CD4-positive, alpha-beta T cell (primary cell): ENCODE data around the gene NTN1. TPM values are rescaled to one million over a fixed set of nuclear protein-coding genes. Genes with fewer than 3 reads are reported as not detected.

Experiments
- ATAC-seq: fragments of 200-7000 bp; cut with Tn5 transposase; one replicate; pipeline ENCODE4 v1.10.0; 2022; ENCODE audit warnings: mild to moderate bottlenecking; ENCODE audit not compliant: poor library complexity
- CTCF ChIA-PET: fragments of 350-600 bp; sonication (Branson Sonifier 250); formaldehyde crosslinking; loops from one replicate; lab custom pipeline; 2021; ENCODE audit warnings: antibody characterized with exemption, inconsistent platforms; lab: Charles Lee
- POLR2A ChIA-PET: fragments of 350-600 bp; sonication (Branson Sonifier 250); formaldehyde crosslinking; loops from one replicate; lab custom pipeline; 2021; ENCODE audit warnings: antibody characterized with exemption, inconsistent platforms; lab: Charles Lee
- DNase-seq, 14 experiments: peaks; one replicate each; pipeline ENCODE4 v3.0.0-alpha.2; 2013 to 2020; ENCODE audit warnings: mixed read lengths in 2 of 14
- H3K27ac ChIP-seq, 2 donors: one replicate each; pipeline versions ENCODE4 v1.5.1 to v1.7.0; 2013; ENCODE audit warnings: low read length in 2 of 2, low read depth in 1 of 2, mild to moderate bottlenecking in 1 of 2
- H3K27me3 ChIP-seq, 2 experiments: 1 replicate in 1 of 2; 2 replicates in 1 of 2; pipeline versions ENCODE4 v1.6.1 to v1.7.0; 2013; ENCODE audit warnings: low read length in 2 of 2, control low read depth in 1 of 2, mild to moderate bottlenecking in 1 of 2, moderate library complexity in 1 of 2; ENCODE audit not compliant: insufficient read depth in 2 of 2, control insufficient read depth in 1 of 2
- H3K36me3 ChIP-seq: one replicate; pipeline ENCODE4 v1.6.1; 2013; ENCODE audit warnings: low read length, control low read depth; ENCODE audit not compliant: insufficient read depth
- H3K4me1 ChIP-seq: one replicate; pipeline ENCODE4 v1.6.1; 2013; ENCODE audit warnings: low read length, control low read depth; ENCODE audit not compliant: insufficient read depth
- H3K4me3 ChIP-seq: one replicate; pipeline ENCODE4 v1.5.1; 2013; ENCODE audit warnings: mild to moderate bottlenecking, low read length, moderate library complexity
- H3K9me3 ChIP-seq, 2 experiments: 1 replicate in 1 of 2; 2 replicates in 1 of 2; pipeline versions ENCODE4 v1.6.1 to v1.7.0; 2013; ENCODE audit warnings: low read length in 2 of 2, mild to moderate bottlenecking in 2 of 2, control low read depth in 1 of 2, moderate library complexity in 1 of 2; ENCODE audit not compliant: control insufficient read depth in 1 of 2, insufficient read depth in 1 of 2
- H3K27ac Mint-ChIP-seq: one replicate; pipeline ENCODE4 v1.8.0; 2020; ENCODE audit warnings: mixed read lengths
- H3K27me3 Mint-ChIP-seq: one replicate; pipeline ENCODE4 v1.8.0; 2021; ENCODE audit warnings: mixed read lengths
- H3K36me3 Mint-ChIP-seq: one replicate; pipeline ENCODE4 v1.8.0; 2021; ENCODE audit warnings: low read depth, mixed read lengths
- H3K4me1 Mint-ChIP-seq: one replicate; pipeline ENCODE4 v1.8.0; 2021; ENCODE audit warnings: low read depth, mixed read lengths
- H3K4me3 Mint-ChIP-seq: one replicate; pipeline ENCODE4 v1.8.0; 2020; ENCODE audit warnings: mild to moderate bottlenecking, mixed read lengths
- H3K9me3 Mint-ChIP-seq: one replicate; pipeline ENCODE4 v1.8.0; 2020; ENCODE audit warnings: mixed read lengths
- CTCF ChIP-seq: fragments of 200-600 bp; IDR thresholded peaks from one replicate; pipeline ENCODE4 v1.8.0; 2022; ENCODE audit warnings: antibody characterized with exemption, mild to moderate bottlenecking
- intact Hi-C, 2 experiments: fragments of 100-400 bp; cut with DNase I in 1 of 2; cut with micrococcal nuclease in 1 of 2; formaldehyde crosslinking; loops; one replicate each; pipeline versions ENCODE4 v1.15.1 to v1.9.0; 2023 to 2025; cut with DNase I, micrococcal nuclease
- total RNA-seq, 174 experiments: library from RNA in 2 of 174; stranded (reverse) in 2 of 174; gene quantifications; one replicate each; pipeline ENCODE4 v1.2.3 and lab custom pipeline; 2021 to 2026

Gene NTN1
- total RNA-seq, 2 experiments from 2014 or later: 0.08 to 0.14 TPM

- no peak overlapping the region for H3K4me3 Mint-ChIP-seq
- no peaks in the 10 kb centered on the region for H3K9me3 Mint-ChIP-seq
- DNase-seq (no peak), ATAC-seq (no peak)
- peaks cover 0 to 8% of the 10 kb centered on the region in 2 experiments for H3K9me3 ChIP-seq
- no peaks in the 10 kb centered on the region for H3K36me3 ChIP-seq
- H3K36me3 Mint-ChIP-seq: no peaks in the 10 kb centered on the region
- H3K4me3 ChIP-seq: no peak overlapping the region
- peaks cover 12% of the 10 kb centered on the region for H3K4me1 ChIP-seq
- H3K27ac ChIP-seq: no peak overlapping the region
- no peak overlapping the region for H3K27ac Mint-ChIP-seq
- H3K27me3 Mint-ChIP-seq: no peaks in the 10 kb centered on the region
- H3K4me1 Mint-ChIP-seq: peaks cover 11% of the 10 kb centered on the region
- POLR2A ChIA-PET: no interaction called here
- CTCF ChIA-PET: no interaction called here
- H3K27me3 ChIP-seq: peaks cover 0 to 5% of the 10 kb centered on the region in 2 experiments
- intact Hi-C loops: no loop called here
- no peak for TF ChIP-seq CTCF
Measured at GRCh38 chr17:9235346-9235745, 214.0 kb downstream of the NTN1 start.

- Histone ChIP-seq H3K27me3 (peaks cover 0 to 5% of the 10 kb centered on the region in 2 experiments), H3K27ac (no peak overlapping the region), H3K4me3 (no peak overlapping the region), H3K4me1 (peaks cover 22% of the 10 kb centered on the region), H3K36me3 (no peaks in the 10 kb centered on the region), H3K9me3 (peaks cover 0 to 8% of the 10 kb centered on the region in 2 experiments)
- Mint-ChIP-seq H3K27me3 (no peaks in the 10 kb centered on the region), H3K4me3 (no peak overlapping the region), H3K4me1 (peaks cover 13% of the 10 kb centered on the region), H3K27ac (no peak overlapping the region), H3K9me3 (no peaks in the 10 kb centered on the region), H3K36me3 (no peaks in the 10 kb centered on the region)
- ChIA-PET POLR2A (no interaction called here), CTCF (no interaction called here)
- TF ChIP-seq CTCF: no peak
- ATAC-seq: no peak
- no peak for DNase-seq
- intact Hi-C loops: no loop called here
Measured at GRCh38 chr17:9236286-9237052, 215.2 kb downstream of the NTN1 start.

GRCh38 chr17:9237053-9237410 lies 215.7 kb downstream of the NTN1 start:
- no peak overlapping the region for H3K27ac Mint-ChIP-seq
- no peaks in the 10 kb centered on the region for H3K27me3 Mint-ChIP-seq
- no peak for TF ChIP-seq CTCF
- H3K27ac ChIP-seq: no peak overlapping the region
- intact Hi-C loops: no loop called here
- H3K9me3 Mint-ChIP-seq: no peaks in the 10 kb centered on the region
- no peak overlapping the region for H3K4me3 Mint-ChIP-seq
- H3K4me1 ChIP-seq: peaks cover 22% of the 10 kb centered on the region
- no peak for DNase-seq
- H3K9me3 ChIP-seq: peaks cover 0 to 8% of the 10 kb centered on the region in 2 experiments
- H3K36me3 ChIP-seq: no peaks in the 10 kb centered on the region
- H3K4me3 ChIP-seq: no peak overlapping the region
- ChIA-PET POLR2A (no interaction called here), CTCF (no interaction called here)
- H3K36me3 Mint-ChIP-seq: no peaks in the 10 kb centered on the region
- ATAC-seq: no peak
- H3K4me1 Mint-ChIP-seq: peaks cover 15% of the 10 kb centered on the region
- peaks cover 0 to 5% of the 10 kb centered on the region in 2 experiments for H3K27me3 ChIP-seq
